H54 (cell line): ENCODE results near the gene RTCB.
A peak's percentile ranks its signal among the peaks of the same experiment; 100 is the strongest.

ENCODE experiments used
- DNase-seq: peaks from one replicate; pipeline ENCODE4 v3.0.0; 2011; ENCODE audit warnings: low spot score, mixed read lengths; ENCODE audit not compliant: insufficient read length
- FAIRE-seq: peaks from 3 replicates; lab custom pipeline; 2011; peaks lifted over from hg19 to GRCh38; lab: Jason Lieb, UNC
- POLR2A ChIP-seq: IDR thresholded peaks from 2 replicates; pipeline ENCODE4 v1.6.1; 2011; ENCODE audit warnings: low read depth, mild to moderate bottlenecking, low read length

RTCB gene

GRCh38 chr22:32411829-32412592, at the start of gene RTCB:
TSS of gene RTCB (minus strand) at chr22:32412247. CDS start at chr22:32412156, 91 bp downstream.
- peak; percentile 59 for DNase-seq
- peak; percentile 41 for FAIRE-seq
- TF ChIP-seq POLR2A, result no peak; the same call in 1 of the 2 replicates

- no peak for FAIRE-seq
- DNase-seq, result no peak
- no peak for TF ChIP-seq POLR2A
Observed at GRCh38 chr22:32457031-32457430, 45.0 kb upstream of the RTCB start.

- TF ChIP-seq POLR2A, result no peak
- DNase-seq (no peak), FAIRE-seq (no peak)
Observed at GRCh38 chr22:32448980-32449379, 36.9 kb upstream of the RTCB start.

GRCh38 chr22:32446321-32446720, 34.3 kb upstream of the RTCB start:
- TF ChIP-seq POLR2A, result no peak
- no peak for FAIRE-seq
- DNase-seq, result no peak

- no peak for FAIRE-seq
- DNase-seq, result peak; percentile 5
- TF ChIP-seq POLR2A, result no peak
Observed at GRCh38 chr22:32444068-32444467, 32.0 kb upstream of the RTCB start.

GRCh38 chr22:32430352-32430751, 18.3 kb upstream of the RTCB start:
- no peak for TF ChIP-seq POLR2A
- DNase-seq, result no peak
- FAIRE-seq, result no peak

GRCh38 chr22:32426881-32427280, 14.8 kb upstream of the RTCB start:
- FAIRE-seq (no peak), DNase-seq (no peak)
- no peak for TF ChIP-seq POLR2A

- DNase-seq (no peak), FAIRE-seq (no peak)
- TF ChIP-seq POLR2A, result no peak
Observed at GRCh38 chr22:32423664-32424063, 11.6 kb upstream of the RTCB start.

- TF ChIP-seq POLR2A, result no peak
- DNase-seq (no peak), FAIRE-seq (no peak)
Observed at GRCh38 chr22:32422062-32422461, 10.0 kb upstream of the RTCB start.

GRCh38 chr22:32421484-32421883, 9.4 kb upstream of the RTCB start:
- TF ChIP-seq POLR2A, result no peak
- FAIRE-seq, result no peak
- no peak for DNase-seq

- TF ChIP-seq POLR2A, result no peak
- FAIRE-seq, result no peak
- no peak for DNase-seq
Observed at GRCh38 chr22:32417906-32418305, 5.9 kb upstream of the RTCB start.

GRCh38 chr22:32416556-32417085, 4.6 kb upstream of the RTCB start:
- TF ChIP-seq POLR2A, result no peak
- FAIRE-seq (no peak), DNase-seq (no peak)

GRCh38 chr22:32414191-32414590, 2.1 kb upstream of the RTCB start:
- no peak for FAIRE-seq
- no peak for TF ChIP-seq POLR2A
- no peak for DNase-seq

GRCh38 chr22:32413719-32414118, 1.7 kb upstream of the RTCB start:
- DNase-seq (peak; percentile 8), FAIRE-seq (no peak)
- no peak for TF ChIP-seq POLR2A

- FAIRE-seq (no peak), DNase-seq (peak; percentile 4)
- TF ChIP-seq POLR2A, result no peak
Observed at GRCh38 chr22:32411402-32411801, 645 bp downstream of the RTCB start.
